Lung (tissue), 12 donors: ENCODE measurements around the gene ADAM29. TPM values are rescaled to one million over a fixed set of nuclear protein-coding genes. Genes with fewer than 3 reads are reported as not detected.
"Not testable (repeated sequence)": the region's sequence is repeated elsewhere in the genome, so short reads cannot be mapped to it uniquely, and the experiment has no call there.

Experiments
- ATAC-seq: fragments of 200-7000 bp; cut with Tn5 transposase; one replicate; pipeline ENCODE4 v1.9.1; 2020; ENCODE audit warnings: moderate number of reproducible peaks; ENCODE audit not compliant: insufficient read depth, low FRiP score
- DNase-seq, 3 donors: peaks; one replicate each; pipeline ENCODE4 v3.0.0-alpha.2; 2013 to 2017
- H3K27ac ChIP-seq, 2 donors: one replicate each; pipeline ENCODE4 v1.5.1; 2013; ENCODE audit warnings: mild to moderate bottlenecking in 2 of 2, moderate library complexity in 2 of 2, control low read depth in 1 of 2, inconsistent platforms in 1 of 2, low read depth in 1 of 2, low read length in 1 of 2
- H3K27me3 ChIP-seq, 3 donors: one replicate each; pipeline ENCODE4 v1.5.1; 2013; ENCODE audit warnings: low read length in 2 of 3; ENCODE audit not compliant: control insufficient read depth in 3 of 3, insufficient read depth in 3 of 3
- H3K36me3 ChIP-seq, 4 donors: one replicate each; pipeline ENCODE4 v1.5.1; 2013; ENCODE audit warnings: low read length in 4 of 4, mild to moderate bottlenecking in 1 of 4, moderate library complexity in 1 of 4; ENCODE audit not compliant: control insufficient read depth in 4 of 4, insufficient read depth in 4 of 4
- H3K4me1 ChIP-seq, 5 donors: one replicate each; pipeline ENCODE4 v1.5.1; 2013; ENCODE audit warnings: low read length in 5 of 5, mild to moderate bottlenecking in 2 of 5, moderate library complexity in 1 of 5; ENCODE audit not compliant: control insufficient read depth in 5 of 5, insufficient read depth in 5 of 5
- H3K4me3 ChIP-seq: one replicate; pipeline ENCODE4 v1.5.1; 2013; ENCODE audit warnings: mild to moderate bottlenecking, control low read depth, moderate library complexity
- H3K9ac ChIP-seq, 2 donors: one replicate each; pipeline ENCODE4 v1.5.1; 2013; ENCODE audit warnings: low read length in 2 of 2, control low read depth in 1 of 2; ENCODE audit not compliant: insufficient read depth in 1 of 2
- H3K9me3 ChIP-seq, 4 donors: one replicate each; pipeline ENCODE4 v1.5.1; 2013; ENCODE audit warnings: low read length in 3 of 4, mild to moderate bottlenecking in 1 of 4, moderate library complexity in 1 of 4; ENCODE audit not compliant: control insufficient read depth in 4 of 4, insufficient read depth in 3 of 4
- CTCF ChIP-seq: IDR thresholded peaks from 2 replicates; pipeline ENCODE4 v1.5.1; 2012; ENCODE audit warnings: mild to moderate bottlenecking; ENCODE audit errors: control extremely low read depth, extremely low read depth
- WGBS, 2 donors: extraction: QIAGEN DNeasy Blood & Tissue Kit; methylation state at CpG; one replicate each; pipeline ENCODE4 v1.1.7; 2013; 5-methylcytosine and 5-hydroxymethylcytosine counted together
- polyA plus RNA-seq, 2 donors: library from polyadenylated mRNA; stranded (reverse); fragments of 200-250 nt; gene quantifications; one replicate each; pipeline ENCODE4 v1.2.1, GENCODE V29; 2013
- total RNA-seq, 2 donors: library from RNA; depleted of rRNA in 1 of 2; stranded (reverse); fragments of >200 nt in 1 of 2; gene quantifications; one replicate each; pipeline ENCODE4 v1.2.1, GENCODE V29; 2014 to 2021
- donor health status: control.
- donor health status: control.
- donor health status: Bipolar disorder and iron deficiency.
- donor health status: healthy.
- donor health status: DM: yes; HTN: yes; CAD: no.

Gene ADAM29
- total and polyA plus RNA-seq, 4 donors = 0.05 to 0.06 TPM; not detected in 2

GRCh38 chr4:174983128-174983750 is 65.1 kb downstream of the ADAM29 start:
- ATAC-seq (peak; percentile 27), DNase-seq (peak in 1 of 3 donors; percentile 3)
- no peaks in the 10 kb centered on the region for H3K4me1 ChIP-seq
- H3K9me3 ChIP-seq = peaks cover 0 to 6% (median 3%) of the 10 kb centered on the region in 4 donors
- 46 to 72% methylated on average over 6 of the region's 6 CpGs for WGBS, 2 donors
- H3K27me3 ChIP-seq = no peaks in the 10 kb centered on the region
- H3K9ac ChIP-seq = no peak overlapping the region
- TF ChIP-seq CTCF = no peak
- H3K4me3 ChIP-seq = no peak overlapping the region
- H3K36me3 ChIP-seq = no peaks in the 10 kb centered on the region
- peak overlapping the region in 1 of 2 donors; percentile 64 for H3K27ac ChIP-seq

- not testable (repeated sequence) for H3K9ac ChIP-seq, H3K27ac ChIP-seq, H3K4me1 ChIP-seq, H3K27me3 ChIP-seq, ATAC-seq, DNase-seq, H3K4me3 ChIP-seq, H3K9me3 ChIP-seq, H3K36me3 ChIP-seq
- WGBS, 2 donors = 44 to 82% methylated on average over 1 of the region's 5 CpGs
Measured at GRCh38 chr4:174983870-174984269, 65.7 kb downstream of the ADAM29 start.

- Histone ChIP-seq H3K4me1 (no peaks in the 10 kb centered on the region), H3K4me3 (no peak overlapping the region), H3K36me3 (no peaks in the 10 kb centered on the region), H3K9me3 (peaks cover 0 to 12% (median 1%) of the 10 kb centered on the region in 4 donors), H3K27ac (no peak overlapping the region), H3K9ac (no peak overlapping the region), H3K27me3 (no peaks in the 10 kb centered on the region)
- no peak for DNase-seq
- TF ChIP-seq CTCF = no peak
- 69 to 71% methylated on average over 8 of the region's 8 CpGs for WGBS, 2 donors
- ATAC-seq = no peak
Measured at GRCh38 chr4:174989791-174990190, 71.6 kb downstream of the ADAM29 start.

- ATAC-seq (no peak), DNase-seq (no peak)
- H3K9me3 ChIP-seq = peaks cover 0 to 6% (median 1%) of the 10 kb centered on the region in 4 donors
- H3K4me1 ChIP-seq = no peaks in the 10 kb centered on the region
- WGBS, 2 donors = 97 to 98% methylated on average over 1 of the region's 1 CpG
- no peak overlapping the region for H3K9ac ChIP-seq
- H3K27ac ChIP-seq = no peak overlapping the region
- H3K36me3 ChIP-seq = no peaks in the 10 kb centered on the region
- H3K27me3 ChIP-seq = no peaks in the 10 kb centered on the region
- no peak overlapping the region for H3K4me3 ChIP-seq
- TF ChIP-seq CTCF = no peak
Measured at GRCh38 chr4:174993916-174994315, 75.8 kb downstream of the ADAM29 start.
